ENCODE measurements around the gene NRG3. TPM values are rescaled to one million over a fixed set of nuclear protein-coding genes. Genes with fewer than 3 reads are reported as not detected.
A peak's percentile ranks its signal among the peaks of the same experiment; 100 is the strongest.

The NRG3 gene
- total and polyA plus RNA-seq, 8 donors = 0.14 to 0.59 (median 0.25) TPM; not detected in 2

GRCh38 chr10:82934429-82934828 is 1059.4 kb downstream of the NRG3 start:
- no peak overlapping the region for H3K4me3 ChIP-seq
- no peaks in the 10 kb centered on the region for H3K4me1 ChIP-seq
- DNase-seq (no peak), FAIRE-seq (no peak), ATAC-seq (no peak)
- no peak overlapping the region for H3K27ac ChIP-seq
- no peaks in the 10 kb centered on the region for H3K27me3 ChIP-seq
- intact Hi-C loops (cut with DNase I) = no loop called here
- TF ChIP-seq, protein P1, sequence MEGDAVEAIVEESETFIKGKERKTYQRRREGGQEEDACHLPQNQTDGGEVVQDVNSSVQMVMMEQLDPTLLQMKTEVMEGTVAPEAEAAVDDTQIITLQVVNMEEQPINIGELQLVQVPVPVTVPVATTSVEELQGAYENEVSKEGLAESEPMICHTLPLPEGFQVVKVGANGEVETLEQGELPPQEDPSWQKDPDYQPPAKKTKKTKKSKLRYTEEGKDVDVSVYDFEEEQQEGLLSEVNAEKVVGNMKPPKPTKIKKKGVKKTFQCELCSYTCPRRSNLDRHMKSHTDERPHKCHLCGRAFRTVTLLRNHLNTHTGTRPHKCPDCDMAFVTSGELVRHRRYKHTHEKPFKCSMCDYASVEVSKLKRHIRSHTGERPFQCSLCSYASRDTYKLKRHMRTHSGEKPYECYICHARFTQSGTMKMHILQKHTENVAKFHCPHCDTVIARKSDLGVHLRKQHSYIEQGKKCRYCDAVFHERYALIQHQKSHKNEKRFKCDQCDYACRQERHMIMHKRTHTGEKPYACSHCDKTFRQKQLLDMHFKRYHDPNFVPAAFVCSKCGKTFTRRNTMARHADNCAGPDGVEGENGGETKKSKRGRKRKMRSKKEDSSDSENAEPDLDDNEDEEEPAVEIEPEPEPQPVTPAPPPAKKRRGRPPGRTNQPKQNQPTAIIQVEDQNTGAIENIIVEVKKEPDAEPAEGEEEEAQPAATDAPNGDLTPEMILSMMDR (IDR thresholded peaks at IDR 0.05) = no peak
- H3K9me3 ChIP-seq = no peaks in the 10 kb centered on the region
- H3K36me3 ChIP-seq = no peaks in the 10 kb centered on the region
- WGBS, 2 donors = 71 to 74% methylated on average over 2 of the region's 2 CpGs

GRCh38 chr10:82934947-82935346 is 1060.0 kb downstream of the NRG3 start:
- no peaks in the 10 kb centered on the region for H3K4me1 ChIP-seq
- intact Hi-C loops (cut with DNase I) = no loop called here
- ATAC-seq = no peak
- H3K4me3 ChIP-seq = no peak overlapping the region
- H3K36me3 ChIP-seq = no peaks in the 10 kb centered on the region
- H3K9me3 ChIP-seq = no peaks in the 10 kb centered on the region
- H3K27ac ChIP-seq = no peak overlapping the region
- 56 to 69% methylated on average over 2 of the region's 2 CpGs for WGBS, 2 donors
- TF ChIP-seq, protein P1 (IDR thresholded peaks at IDR 0.05) = no peak
- DNase-seq = no peak
- no peak for FAIRE-seq
- H3K27me3 ChIP-seq = no peaks in the 10 kb centered on the region

- H3K36me3 ChIP-seq = no peaks in the 10 kb centered on the region
- 61 to 73% methylated on average over 4 of the region's 4 CpGs for WGBS, 2 donors
- H3K4me1 ChIP-seq = no peaks in the 10 kb centered on the region
- DNase-seq = no peak
- no peak for FAIRE-seq
- intact Hi-C loops (cut with DNase I) = no loop called here
- ATAC-seq = no peak
- H3K4me3 ChIP-seq = no peak overlapping the region
- no peak overlapping the region for H3K27ac ChIP-seq
- H3K27me3 ChIP-seq = no peaks in the 10 kb centered on the region
- TF ChIP-seq, protein P1 (IDR thresholded peaks at IDR 0.05) = no peak
- H3K9me3 ChIP-seq = no peaks in the 10 kb centered on the region
Measured at GRCh38 chr10:82938331-82938730, 1063.3 kb downstream of the NRG3 start.

DNA sequence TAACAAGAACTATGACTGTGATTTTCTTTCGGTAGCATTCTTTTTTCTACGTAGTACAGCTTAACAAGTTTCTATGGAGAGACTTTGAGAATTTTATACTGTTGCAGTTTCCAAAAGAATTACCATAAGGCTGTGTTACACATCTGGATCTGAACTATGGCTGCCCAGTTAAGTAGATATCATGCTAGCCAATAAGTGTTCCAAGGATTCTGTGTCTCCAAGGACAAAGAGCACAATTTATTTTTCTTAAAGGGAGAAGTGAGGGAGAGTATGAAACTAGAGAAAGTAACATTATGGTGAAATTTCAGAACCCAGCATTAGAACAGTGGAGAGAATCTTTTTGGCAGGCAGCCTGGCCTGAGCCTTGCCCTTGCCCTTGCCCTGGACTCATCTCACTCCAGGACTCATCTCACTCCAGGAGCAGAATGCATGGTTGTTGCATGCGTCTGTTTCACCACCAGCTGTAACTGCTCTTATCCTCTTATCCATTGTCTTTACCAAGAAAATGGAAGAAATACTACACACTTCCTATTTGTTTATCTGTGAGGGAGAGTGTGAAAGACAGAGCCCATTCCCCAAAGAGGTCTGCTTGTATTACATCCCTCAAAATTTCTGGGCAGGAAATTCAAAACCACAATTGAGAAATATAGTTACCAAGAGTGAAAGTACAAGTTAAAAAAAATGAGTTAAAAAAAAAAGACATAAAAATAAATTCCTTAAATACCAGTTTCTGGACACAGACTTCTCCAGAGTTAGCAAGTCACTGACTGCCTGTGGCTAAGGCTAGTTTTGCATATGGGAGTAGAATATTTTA is 1067.5 kb downstream of the NRG3 start:
- FAIRE-seq (no peak), DNase-seq (no peak), ATAC-seq (peak in 3 of 4 donors; percentile 20 to 70 (median 40))
- H3K27me3 ChIP-seq = no peaks in the 10 kb centered on the region
- H3K36me3 ChIP-seq = no peaks in the 10 kb centered on the region
- WGBS, 2 donors = 83 to 90% methylated on average over 3 of the region's 3 CpGs
- intact Hi-C loops (cut with DNase I) = no loop called here
- no peaks in the 10 kb centered on the region for H3K9me3 ChIP-seq
- TF ChIP-seq, protein P1 (IDR thresholded peaks at IDR 0.05) = no peak
- no peak overlapping the region for H3K27ac ChIP-seq
- H3K4me3 ChIP-seq = no peak overlapping the region
- no peaks in the 10 kb centered on the region for H3K4me1 ChIP-seq

- TF ChIP-seq, protein P1 (IDR thresholded peaks at IDR 0.05) = no peak
- Histone ChIP-seq H3K27me3 (no peaks in the 10 kb centered on the region), H3K4me3 (no peak overlapping the region), H3K36me3 (no peaks in the 10 kb centered on the region), H3K4me1 (no peaks in the 10 kb centered on the region), H3K27ac (no peak overlapping the region), H3K9me3 (no peaks in the 10 kb centered on the region)
- intact Hi-C loops (cut with DNase I) = no loop called here
- ATAC-seq = no peak
- 63 to 76% methylated on average over 3 of the region's 3 CpGs for WGBS, 2 donors
- DNase-seq = no peak
- FAIRE-seq = no peak
Measured at GRCh38 chr10:82943142-82943541, 1068.1 kb downstream of the NRG3 start.
